Activated CD4-positive, alpha-beta memory T cell treated with anti-CD3 and anti-CD28 coated beads, Interleukin-2, amount 10 ng/mL, durations not matched to agents 7 days and 5 days (primary cell): ENCODE results near the gene TET2. TPM values are rescaled to one million over a fixed set of nuclear protein-coding genes. Genes with fewer than 3 reads are reported as not detected.

Source experiments
- CTCF ChIA-PET: fragments of 350-600 bp; sonication (Branson Sonifier 250); formaldehyde crosslinking; loops from one replicate; lab custom pipeline; 2021; ENCODE audit warnings: antibody characterized with exemption, inconsistent platforms; lab: Charles Lee
- POLR2A ChIA-PET: fragments of 350-600 bp; sonication (Branson Sonifier 250); formaldehyde crosslinking; loops from one replicate; lab custom pipeline; 2021; ENCODE audit warnings: antibody characterized with exemption; lab: Charles Lee
- DNase-seq: peaks from one replicate; pipeline ENCODE4 v3.0.0-alpha.2; 2020
- H3K27ac Mint-ChIP-seq: one replicate; pipeline ENCODE4 v1.8.0; 2021; ENCODE audit warnings: mild to moderate bottlenecking, mixed read lengths
- H3K27me3 Mint-ChIP-seq: one replicate; pipeline ENCODE4 v1.8.0; 2021; ENCODE audit warnings: mixed read lengths
- H3K36me3 Mint-ChIP-seq: one replicate; pipeline ENCODE4 v1.8.0; 2021; ENCODE audit warnings: low read depth, mixed read lengths
- H3K4me1 Mint-ChIP-seq: one replicate; pipeline ENCODE4 v1.8.0; 2021; ENCODE audit warnings: mixed read lengths
- H3K4me3 Mint-ChIP-seq: one replicate; pipeline ENCODE4 v1.8.0; 2021; ENCODE audit warnings: mild to moderate bottlenecking, mixed read lengths
- H3K9me3 Mint-ChIP-seq: one replicate; pipeline ENCODE4 v1.8.0; 2021; ENCODE audit warnings: mixed read lengths
- total RNA-seq, 2 experiments: library from RNA; stranded (reverse); gene quantifications; one replicate each; pipeline ENCODE4 v1.2.3, GENCODE V29; 2021

TET2 gene
- total RNA-seq, 2 experiments from 2014 or later: 25.0 to 25.9 TPM

DNA sequence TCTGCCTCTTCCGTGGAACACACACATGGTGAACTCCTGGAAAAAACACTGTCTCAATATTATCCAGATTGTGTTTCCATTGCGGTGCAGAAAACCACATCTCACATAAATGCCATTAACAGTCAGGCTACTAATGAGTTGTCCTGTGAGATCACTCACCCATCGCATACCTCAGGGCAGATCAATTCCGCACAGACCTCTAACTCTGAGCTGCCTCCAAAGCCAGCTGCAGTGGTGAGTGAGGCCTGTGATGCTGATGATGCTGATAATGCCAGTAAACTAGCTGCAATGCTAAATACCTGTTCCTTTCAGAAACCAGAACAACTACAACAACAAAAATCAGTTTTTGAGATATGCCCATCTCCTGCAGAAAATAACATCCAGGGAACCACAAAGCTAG, 87.9 kb downstream of the TET2 start:
- Mint-ChIP-seq H3K27me3 (no peaks in the 10 kb centered on the region), H3K9me3 (peaks cover 6% of the 10 kb centered on the region), H3K27ac (no peak overlapping the region), H3K4me1 (peaks cover 14% of the 10 kb centered on the region), H3K4me3 (no peak overlapping the region), H3K36me3 (peaks cover 47% of the 10 kb centered on the region)
- ChIA-PET CTCF (interaction anchor here (0.5 kb wide), 1 partner anchor 214 kb away, joined by 3 read pairs; no protein-coding TSS in a partner anchor), POLR2A (no interaction called here)
- DNase-seq: no peak

DNA sequence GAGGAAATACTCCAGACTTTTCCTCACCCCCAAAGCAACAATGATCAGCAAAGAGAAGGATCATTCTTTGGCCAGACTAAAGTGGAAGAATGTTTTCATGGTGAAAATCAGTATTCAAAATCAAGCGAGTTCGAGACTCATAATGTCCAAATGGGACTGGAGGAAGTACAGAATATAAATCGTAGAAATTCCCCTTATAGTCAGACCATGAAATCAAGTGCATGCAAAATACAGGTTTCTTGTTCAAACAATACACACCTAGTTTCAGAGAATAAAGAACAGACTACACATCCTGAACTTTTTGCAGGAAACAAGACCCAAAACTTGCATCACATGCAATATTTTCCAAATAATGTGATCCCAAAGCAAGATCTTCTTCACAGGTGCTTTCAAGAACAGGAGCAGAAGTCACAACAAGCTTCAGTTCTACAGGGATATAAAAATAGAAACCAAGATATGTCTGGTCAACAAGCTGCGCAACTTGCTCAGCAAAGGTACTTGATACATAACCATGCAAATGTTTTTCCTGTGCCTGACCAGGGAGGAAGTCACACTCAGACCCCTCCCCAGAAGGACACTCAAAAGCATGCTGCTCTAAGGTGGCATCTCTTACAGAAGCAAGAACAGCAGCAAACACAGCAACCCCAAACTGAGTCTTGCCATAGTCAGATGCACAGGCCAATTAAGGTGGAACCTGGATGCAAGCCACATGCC, 89.7 kb downstream of the TET2 start:
- Mint-ChIP-seq H3K27me3 (no peaks in the 10 kb centered on the region), H3K27ac (no peak overlapping the region), H3K36me3 (peaks cover 54% of the 10 kb centered on the region), H3K9me3 (peaks cover 6% of the 10 kb centered on the region), H3K4me3 (no peak overlapping the region), H3K4me1 (peaks cover 14% of the 10 kb centered on the region)
- ChIA-PET POLR2A (no interaction called here), CTCF (no interaction called here)
- no peak for DNase-seq

DNA sequence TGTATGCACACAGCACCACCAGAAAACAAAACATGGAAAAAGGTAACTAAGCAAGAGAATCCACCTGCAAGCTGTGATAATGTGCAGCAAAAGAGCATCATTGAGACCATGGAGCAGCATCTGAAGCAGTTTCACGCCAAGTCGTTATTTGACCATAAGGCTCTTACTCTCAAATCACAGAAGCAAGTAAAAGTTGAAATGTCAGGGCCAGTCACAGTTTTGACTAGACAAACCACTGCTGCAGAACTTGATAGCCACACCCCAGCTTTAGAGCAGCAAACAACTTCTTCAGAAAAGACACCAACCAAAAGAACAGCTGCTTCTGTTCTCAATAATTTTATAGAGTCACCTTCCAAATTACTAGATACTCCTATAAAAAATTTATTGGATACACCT, 90.2 kb downstream of the TET2 start:
- ChIA-PET CTCF (no interaction called here), POLR2A (no interaction called here)
- Mint-ChIP-seq H3K27me3 (no peaks in the 10 kb centered on the region), H3K36me3 (peaks cover 54% of the 10 kb centered on the region), H3K4me1 (peaks cover 14% of the 10 kb centered on the region), H3K4me3 (no peak overlapping the region), H3K9me3 (peaks cover 5% of the 10 kb centered on the region), H3K27ac (no peak overlapping the region)
- no peak for DNase-seq

DNA sequence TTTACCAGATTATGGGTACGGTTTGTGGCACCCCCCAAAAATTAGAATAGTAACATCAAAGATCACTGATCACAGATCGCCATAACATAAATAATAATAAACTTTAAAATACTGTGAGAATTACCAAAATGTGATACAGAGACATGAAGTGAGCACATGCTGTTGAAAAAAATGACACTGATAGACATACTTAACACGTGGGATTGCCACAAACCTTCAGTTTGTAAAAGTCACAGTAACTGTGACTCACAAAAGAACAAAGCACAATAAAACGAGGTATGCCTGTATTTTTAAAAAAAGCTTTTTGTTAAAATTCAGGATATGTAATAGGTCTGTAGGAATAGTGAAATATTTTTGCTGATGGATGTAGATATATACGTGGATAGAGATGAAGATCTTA, 93.4 kb downstream of the TET2 start:
- Mint-ChIP-seq H3K27ac (no peak overlapping the region), H3K4me3 (no peak overlapping the region), H3K36me3 (peaks cover 57% of the 10 kb centered on the region), H3K27me3 (no peaks in the 10 kb centered on the region), H3K9me3 (peaks cover 4% of the 10 kb centered on the region), H3K4me1 (peaks cover 14% of the 10 kb centered on the region)
- POLR2A ChIA-PET: no interaction called here
- CTCF ChIA-PET: no interaction called here
- DNase-seq: no peak

DNA sequence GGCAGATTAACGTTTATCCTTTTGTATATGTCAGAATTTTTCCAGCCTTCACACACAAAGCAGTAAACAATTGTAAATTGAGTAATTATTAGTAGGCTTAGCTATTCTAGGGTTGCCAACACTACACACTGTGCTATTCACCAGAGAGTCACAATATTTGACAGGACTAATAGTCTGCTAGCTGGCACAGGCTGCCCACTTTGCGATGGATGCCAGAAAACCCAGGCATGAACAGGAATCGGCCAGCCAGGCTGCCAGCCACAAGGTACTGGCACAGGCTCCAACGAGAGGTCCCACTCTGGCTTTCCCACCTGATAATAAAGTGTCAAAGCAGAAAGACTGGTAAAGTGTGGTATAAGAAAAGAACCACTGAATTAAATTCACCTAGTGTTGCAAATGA, 94.8 kb downstream of the TET2 start:
- Mint-ChIP-seq H3K4me3 (no peak overlapping the region), H3K36me3 (peaks cover 43% of the 10 kb centered on the region), H3K9me3 (no peaks in the 10 kb centered on the region), H3K27ac (no peak overlapping the region), H3K4me1 (peaks cover 4% of the 10 kb centered on the region), H3K27me3 (no peaks in the 10 kb centered on the region)
- ChIA-PET POLR2A (no interaction called here), CTCF (interaction anchor here (1.0 kb wide), 1 partner anchor 230 kb away, joined by 3 read pairs; no protein-coding TSS in a partner anchor)
- DNase-seq: no peak

DNA sequence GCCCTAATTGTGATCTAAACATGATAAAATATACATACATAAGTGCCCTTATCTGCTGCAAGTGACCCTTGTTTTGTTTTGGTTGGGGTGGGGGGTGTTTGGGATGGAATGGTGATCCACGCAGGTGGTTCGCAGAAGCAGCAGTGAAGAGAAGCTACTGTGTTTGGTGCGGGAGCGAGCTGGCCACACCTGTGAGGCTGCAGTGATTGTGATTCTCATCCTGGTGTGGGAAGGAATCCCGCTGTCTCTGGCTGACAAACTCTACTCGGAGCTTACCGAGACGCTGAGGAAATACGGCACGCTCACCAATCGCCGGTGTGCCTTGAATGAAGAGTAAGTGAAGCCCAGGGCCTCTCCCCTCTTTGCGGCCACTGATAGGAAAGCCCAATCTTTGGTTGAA, 96.8 kb downstream of the TET2 start:
- no peak for DNase-seq
- H3K27ac Mint-ChIP-seq: no peak overlapping the region
- H3K36me3 Mint-ChIP-seq: peaks cover 35% of the 10 kb centered on the region
- POLR2A ChIA-PET: no interaction called here
- no peaks in the 10 kb centered on the region for H3K9me3 Mint-ChIP-seq
- CTCF ChIA-PET: no interaction called here
- H3K4me1 Mint-ChIP-seq: no peaks in the 10 kb centered on the region
- H3K4me3 Mint-ChIP-seq: no peak overlapping the region
- H3K27me3 Mint-ChIP-seq: no peaks in the 10 kb centered on the region

DNA sequence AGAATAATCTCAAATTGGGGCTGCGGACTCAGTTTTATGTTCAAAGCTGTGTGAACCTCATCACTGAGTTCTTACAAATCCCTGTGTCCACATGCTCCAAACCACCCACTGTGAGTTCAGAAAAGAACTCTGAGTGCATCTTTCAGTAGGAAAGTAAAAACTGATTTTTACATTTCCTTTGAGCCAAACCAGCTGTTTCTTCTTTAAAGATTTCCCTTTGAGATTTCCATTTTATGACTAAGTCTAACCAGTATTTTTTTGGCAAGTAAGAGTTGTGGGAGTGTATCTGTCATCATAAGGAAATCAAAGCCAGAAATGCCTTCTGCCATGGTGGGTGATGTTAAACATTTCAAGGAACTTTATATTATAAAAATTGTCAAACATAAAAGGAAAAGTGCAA, 100.0 kb downstream of the TET2 start:
- no peak overlapping the region for H3K4me3 Mint-ChIP-seq

DNA sequence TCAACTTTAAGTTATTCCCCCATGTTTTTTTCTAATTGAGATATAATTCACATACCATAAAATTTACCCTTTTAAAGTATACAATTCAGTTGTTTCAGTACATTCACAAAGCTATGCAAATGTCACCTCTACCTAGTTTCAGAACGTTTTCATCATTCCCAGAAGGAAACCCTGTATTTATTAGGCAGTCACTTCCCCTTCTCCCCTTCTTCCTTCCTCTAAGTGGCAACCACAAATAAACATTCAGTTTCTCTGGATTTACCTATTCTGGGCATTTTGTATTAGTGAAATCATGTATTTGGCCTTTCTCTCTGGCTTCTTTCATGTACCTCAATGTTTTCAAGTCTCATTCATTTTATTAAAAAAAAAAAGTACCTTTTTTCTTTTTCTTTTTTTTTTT, 101.9 kb downstream of the TET2 start:
- ChIA-PET POLR2A (no interaction called here), CTCF (no interaction called here)
- Mint-ChIP-seq H3K27me3 (no peaks in the 10 kb centered on the region), H3K36me3 (peaks cover 31% of the 10 kb centered on the region), H3K4me1 (no peaks in the 10 kb centered on the region), H3K27ac (no peak overlapping the region), H3K4me3 (no peak overlapping the region), H3K9me3 (no peaks in the 10 kb centered on the region)
- no peak for DNase-seq

More for the DNA sequence above, 100.0 kb downstream of the TET2 start:
- Mint-ChIP-seq H3K27ac (no peak overlapping the region), H3K36me3 (peaks cover 32% of the 10 kb centered on the region), H3K4me1 (no peaks in the 10 kb centered on the region), H3K9me3 (no peaks in the 10 kb centered on the region), H3K27me3 (no peaks in the 10 kb centered on the region)
- no peak for DNase-seq
- POLR2A ChIA-PET: no interaction called here
- CTCF ChIA-PET: no interaction called here

DNA sequence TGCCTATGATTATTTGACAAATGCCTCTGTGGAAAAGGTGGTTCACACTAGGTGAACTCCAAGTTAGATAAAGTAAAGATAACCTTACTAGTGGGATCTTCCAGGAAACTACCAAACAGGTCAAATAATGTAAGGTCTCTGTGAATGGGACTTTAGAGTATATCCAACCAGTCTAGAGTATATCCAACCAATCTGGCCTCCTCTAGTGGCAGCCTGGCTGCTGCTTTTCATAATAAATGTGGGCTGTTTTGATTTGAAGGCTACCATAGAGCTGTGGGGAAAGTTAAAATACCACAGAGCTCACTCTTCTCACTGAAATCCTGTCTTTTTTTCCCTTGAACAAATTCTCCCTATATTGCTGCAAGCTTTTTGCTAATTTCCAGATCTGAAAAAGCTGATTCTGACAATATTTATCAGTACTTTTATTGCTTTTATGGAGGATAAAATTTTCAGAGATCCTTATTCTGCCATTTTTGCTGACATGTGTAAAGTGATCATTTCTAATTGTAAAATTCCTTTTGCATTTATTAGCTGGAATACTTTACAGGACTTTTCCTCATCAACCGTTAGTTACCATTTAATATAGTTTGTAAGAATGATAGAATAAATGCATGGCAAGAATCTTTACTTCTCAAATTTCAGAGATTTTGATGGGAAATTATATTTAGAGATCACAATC, 111.3 kb downstream of the TET2 start:
- Mint-ChIP-seq H3K27me3 (no peaks in the 10 kb centered on the region), H3K27ac (no peak overlapping the region), H3K4me3 (no peak overlapping the region), H3K36me3 (peaks cover 44% of the 10 kb centered on the region), H3K9me3 (peaks cover 12% of the 10 kb centered on the region), H3K4me1 (no peaks in the 10 kb centered on the region)
- ChIA-PET POLR2A (no interaction called here), CTCF (no interaction called here)
- DNase-seq: no peak

DNA sequence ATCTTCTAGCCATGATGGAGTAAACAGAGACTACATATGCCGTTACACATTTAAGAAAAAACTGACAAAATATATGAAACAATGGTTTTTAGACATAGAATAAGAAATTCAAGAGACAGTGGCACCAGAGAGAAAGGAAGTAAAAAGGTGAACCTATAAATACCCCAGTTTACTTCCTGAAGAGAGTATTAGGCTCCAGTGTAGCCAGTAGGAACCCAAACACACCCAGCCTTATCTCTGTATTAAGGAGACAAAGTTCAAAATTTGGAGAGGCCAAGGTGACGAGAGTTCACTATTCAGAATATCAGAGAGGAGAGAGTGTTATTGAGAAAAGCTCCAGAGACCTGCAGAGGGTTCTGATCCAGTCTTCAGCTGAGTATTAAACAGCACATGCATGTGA, 119.0 kb downstream of the TET2 start:
- Mint-ChIP-seq H3K4me1 (peaks cover under 1% of the 10 kb centered on the region), H3K36me3 (peaks cover 68% of the 10 kb centered on the region), H3K27me3 (no peaks in the 10 kb centered on the region), H3K4me3 (no peak overlapping the region), H3K27ac (no peak overlapping the region), H3K9me3 (peaks cover 3% of the 10 kb centered on the region)
- POLR2A ChIA-PET: no interaction called here
- DNase-seq: no peak
- CTCF ChIA-PET: no interaction called here

DNA sequence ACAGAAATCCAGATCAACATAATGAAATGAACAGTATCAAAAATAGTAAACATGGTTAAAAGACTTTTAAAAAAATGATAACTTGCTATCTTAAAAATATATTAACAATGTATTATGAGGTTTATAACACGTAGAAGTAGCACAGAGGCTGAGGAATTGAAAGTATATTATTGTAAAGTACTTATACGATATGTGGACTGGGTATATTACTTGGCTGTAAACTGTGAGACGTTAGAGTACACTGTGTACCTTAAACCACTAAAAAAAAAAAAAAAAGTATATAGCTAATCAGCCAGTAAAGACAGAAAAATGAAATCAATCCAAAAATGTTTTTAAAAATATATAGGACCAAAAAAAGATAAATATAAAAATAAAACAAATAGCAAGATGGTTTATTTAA, 120.6 kb downstream of the TET2 start:
- H3K4me1 Mint-ChIP-seq: peaks cover 9% of the 10 kb centered on the region
- DNase-seq: no peak
- no peaks in the 10 kb centered on the region for H3K27me3 Mint-ChIP-seq
- H3K4me3 Mint-ChIP-seq: no peak overlapping the region
- CTCF ChIA-PET: no interaction called here
- H3K36me3 Mint-ChIP-seq: peaks cover 72% of the 10 kb centered on the region
- POLR2A ChIA-PET: no interaction called here
- H3K9me3 Mint-ChIP-seq: peaks cover 4% of the 10 kb centered on the region
- no peak overlapping the region for H3K27ac Mint-ChIP-seq

DNA sequence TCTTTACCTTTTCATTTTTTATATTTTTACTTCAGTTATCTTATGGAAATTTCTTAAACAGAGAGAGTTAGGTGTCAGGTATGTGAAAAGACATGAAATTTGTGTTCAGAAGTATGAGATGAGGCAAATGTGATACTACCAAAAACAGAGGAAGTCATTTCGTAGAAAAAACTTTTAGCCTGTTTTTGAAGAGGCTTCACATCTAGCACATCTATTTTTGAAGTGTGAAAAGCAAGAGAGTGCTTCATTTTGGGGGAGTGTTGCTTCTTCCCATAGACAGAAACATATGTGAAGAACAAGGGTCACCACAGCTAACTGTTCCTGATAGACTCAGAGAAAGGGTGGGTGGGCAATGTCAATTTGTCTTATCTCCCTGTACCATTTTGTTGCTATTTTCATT, 125.3 kb downstream of the TET2 start:
- ChIA-PET CTCF (no interaction called here), POLR2A (no interaction called here)
- no peak overlapping the region for H3K4me3 Mint-ChIP-seq
- peaks cover 7% of the 10 kb centered on the region for H3K9me3 Mint-ChIP-seq
- DNase-seq: no peak
- H3K27ac Mint-ChIP-seq: peak overlapping the region; percentile 5
- peaks cover 25% of the 10 kb centered on the region for H3K4me1 Mint-ChIP-seq
- H3K36me3 Mint-ChIP-seq: peaks cover 79% of the 10 kb centered on the region
- no peaks in the 10 kb centered on the region for H3K27me3 Mint-ChIP-seq

DNA sequence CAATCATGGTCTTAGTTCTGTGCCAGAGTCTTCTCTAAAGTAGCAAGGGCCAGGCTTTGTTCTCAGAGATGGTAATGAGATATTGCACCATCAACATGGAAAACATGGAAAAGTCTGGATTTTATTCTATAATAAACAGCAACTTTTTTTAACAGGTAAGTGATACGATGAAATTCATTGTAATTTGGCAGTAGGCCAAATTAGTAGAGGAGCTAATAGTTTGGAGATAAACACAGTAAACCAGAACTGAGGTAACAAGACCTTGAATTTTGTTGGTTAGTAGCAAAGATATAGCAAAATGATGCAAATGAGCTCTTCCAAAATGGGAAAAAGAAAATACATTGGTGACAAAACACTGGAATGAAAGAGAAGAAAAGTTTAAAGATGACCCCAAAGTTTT, 126.6 kb downstream of the TET2 start:
- Mint-ChIP-seq H3K36me3 (peaks cover 78% of the 10 kb centered on the region), H3K9me3 (peaks cover 7% of the 10 kb centered on the region), H3K27me3 (no peaks in the 10 kb centered on the region), H3K4me1 (peaks cover 25% of the 10 kb centered on the region), H3K27ac (no peak overlapping the region), H3K4me3 (no peak overlapping the region)
- ChIA-PET POLR2A (no interaction called here), CTCF (no interaction called here)
- no peak for DNase-seq

DNA sequence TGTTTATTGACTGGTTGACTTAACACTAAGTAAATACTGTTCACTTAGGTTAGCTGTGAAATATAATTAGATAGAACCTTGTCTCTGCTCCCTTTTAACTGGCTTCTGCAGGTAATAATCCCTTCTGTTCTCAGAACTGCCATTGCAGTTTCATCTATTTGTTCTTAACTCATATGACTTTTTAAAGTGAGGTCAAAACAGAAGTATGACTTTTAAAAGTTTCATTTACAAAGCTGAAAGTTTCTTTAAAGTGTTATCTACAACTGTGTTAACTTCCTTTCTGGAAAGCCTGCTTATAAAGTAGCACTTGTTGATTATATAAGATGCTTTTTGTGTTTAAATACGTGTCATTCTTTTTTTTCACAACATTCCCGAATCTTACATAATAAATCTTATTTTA, 127.4 kb downstream of the TET2 start:
- Mint-ChIP-seq H3K27me3 (no peaks in the 10 kb centered on the region), H3K27ac (no peak overlapping the region), H3K4me1 (peaks cover 25% of the 10 kb centered on the region), H3K4me3 (no peak overlapping the region), H3K36me3 (peaks cover 81% of the 10 kb centered on the region), H3K9me3 (peaks cover 7% of the 10 kb centered on the region)
- CTCF ChIA-PET: no interaction called here
- POLR2A ChIA-PET: no interaction called here
- no peak for DNase-seq
